ENCODE results near the gene NBEA. TPM values are rescaled to one million over a fixed set of nuclear protein-coding genes. Genes with fewer than 3 reads are reported as not detected.

NBEA gene
- total and polyA plus RNA-seq, 2 experiments from 2014 or later: 9.1 to 29.1 TPM

DNA sequence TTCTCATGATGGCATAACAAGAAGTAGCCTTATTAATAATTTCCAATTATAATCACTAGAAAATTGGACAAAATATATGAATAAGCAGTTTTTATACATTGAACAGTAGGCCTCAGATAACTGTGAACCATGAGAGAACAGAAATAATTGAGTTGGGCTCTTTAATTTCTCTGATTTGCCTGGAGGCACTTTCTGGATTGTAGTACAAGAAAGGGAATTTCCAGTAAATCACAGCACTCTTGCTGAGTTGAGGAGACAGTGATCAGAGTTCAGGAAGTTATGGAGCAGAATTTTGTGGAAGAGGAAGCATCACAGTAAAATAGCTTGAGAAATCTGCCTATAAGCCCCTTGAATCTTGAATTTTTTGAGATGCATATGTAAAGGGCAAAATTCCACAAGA lies 318.2 kb downstream of the NBEA start:
- Mint-ChIP-seq H3K4me3 (no peak overlapping the region), H3K27ac (no peak overlapping the region), H3K27me3 (ENCODE audit: insufficient read depth, low read depth, poor library complexity) (no peaks in the 10 kb centered on the region), H3K9me3 (peaks cover 33% of the 10 kb centered on the region), H3K36me3 (ENCODE audit: low read depth) (peaks cover 50% of the 10 kb centered on the region; the same call in 2 of the 3 replicates), H3K4me1 (no peaks in the 10 kb centered on the region)
- Histone ChIP-seq H3K4me2 (no peak overlapping the region), H3K9me2 (ENCODE audit: insufficient read depth) (no peaks in the 10 kb centered on the region), H3K4me3 (no peak overlapping the region), H3K79me2 (replicated peaks; ENCODE audit: insufficient read depth) (no peaks in the 10 kb centered on the region), H2AFZ (no peak overlapping the region), H3F3A (replicated peaks; ENCODE audit: low read depth) (no peaks in the 10 kb centered on the region), H3K27me3 (ENCODE audit: insufficient read depth) (no peaks in the 10 kb centered on the region), H4K20me1 (replicated peaks; ENCODE audit: insufficient read depth) (no peaks in the 10 kb centered on the region), H3K4me1 (ENCODE audit: insufficient read depth) (no peaks in the 10 kb centered on the region), H3K27ac (ENCODE audit: low read depth) (no peak overlapping the region), H3K36me3 (ENCODE audit: insufficient read depth) (no peaks in the 10 kb centered on the region)
- DNase-seq (ENCODE audit: low spot score) (no peak), ATAC-seq (no peak)
- TF ChIP-seq CREB1 (CRISPR knock-in tag; IDR thresholded peaks at IDR 0.05; ENCODE audit: low read depth) (no peak), EZH2phosphoT487 (IDR thresholded peaks at IDR 0.05; ENCODE audit: unreplicated experiment) (no peak), JUNB (IDR thresholded peaks at IDR 0.05; ENCODE audit: unreplicated experiment) (no peak), ZNF331 (CRISPR knock-in tag; IDR thresholded peaks at IDR 0.05; ENCODE audit: low read depth) (no peak), ZNF114 (CRISPR knock-in tag; IDR thresholded peaks at IDR 0.05) (no peak), NANOG (IDR thresholded peaks at IDR 0.05; ENCODE audit: borderline replicate concordance) (no peak), EZH2 (IDR thresholded peaks at IDR 0.05; ENCODE audit: low read depth, unreplicated experiment) (no peak), STAT1 (IDR thresholded peaks at IDR 0.05; ENCODE audit: unreplicated experiment) (no peak)
- TF ChIP-seq, protein P1, sequence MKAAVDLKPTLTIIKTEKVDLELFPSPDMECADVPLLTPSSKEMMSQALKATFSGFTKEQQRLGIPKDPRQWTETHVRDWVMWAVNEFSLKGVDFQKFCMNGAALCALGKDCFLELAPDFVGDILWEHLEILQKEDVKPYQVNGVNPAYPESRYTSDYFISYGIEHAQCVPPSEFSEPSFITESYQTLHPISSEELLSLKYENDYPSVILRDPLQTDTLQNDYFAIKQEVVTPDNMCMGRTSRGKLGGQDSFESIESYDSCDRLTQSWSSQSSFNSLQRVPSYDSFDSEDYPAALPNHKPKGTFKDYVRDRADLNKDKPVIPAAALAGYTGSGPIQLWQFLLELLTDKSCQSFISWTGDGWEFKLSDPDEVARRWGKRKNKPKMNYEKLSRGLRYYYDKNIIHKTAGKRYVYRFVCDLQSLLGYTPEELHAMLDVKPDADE (IDR thresholded peaks at IDR 0.05): no peak
- TF ChIP-seq, protein P2, sequence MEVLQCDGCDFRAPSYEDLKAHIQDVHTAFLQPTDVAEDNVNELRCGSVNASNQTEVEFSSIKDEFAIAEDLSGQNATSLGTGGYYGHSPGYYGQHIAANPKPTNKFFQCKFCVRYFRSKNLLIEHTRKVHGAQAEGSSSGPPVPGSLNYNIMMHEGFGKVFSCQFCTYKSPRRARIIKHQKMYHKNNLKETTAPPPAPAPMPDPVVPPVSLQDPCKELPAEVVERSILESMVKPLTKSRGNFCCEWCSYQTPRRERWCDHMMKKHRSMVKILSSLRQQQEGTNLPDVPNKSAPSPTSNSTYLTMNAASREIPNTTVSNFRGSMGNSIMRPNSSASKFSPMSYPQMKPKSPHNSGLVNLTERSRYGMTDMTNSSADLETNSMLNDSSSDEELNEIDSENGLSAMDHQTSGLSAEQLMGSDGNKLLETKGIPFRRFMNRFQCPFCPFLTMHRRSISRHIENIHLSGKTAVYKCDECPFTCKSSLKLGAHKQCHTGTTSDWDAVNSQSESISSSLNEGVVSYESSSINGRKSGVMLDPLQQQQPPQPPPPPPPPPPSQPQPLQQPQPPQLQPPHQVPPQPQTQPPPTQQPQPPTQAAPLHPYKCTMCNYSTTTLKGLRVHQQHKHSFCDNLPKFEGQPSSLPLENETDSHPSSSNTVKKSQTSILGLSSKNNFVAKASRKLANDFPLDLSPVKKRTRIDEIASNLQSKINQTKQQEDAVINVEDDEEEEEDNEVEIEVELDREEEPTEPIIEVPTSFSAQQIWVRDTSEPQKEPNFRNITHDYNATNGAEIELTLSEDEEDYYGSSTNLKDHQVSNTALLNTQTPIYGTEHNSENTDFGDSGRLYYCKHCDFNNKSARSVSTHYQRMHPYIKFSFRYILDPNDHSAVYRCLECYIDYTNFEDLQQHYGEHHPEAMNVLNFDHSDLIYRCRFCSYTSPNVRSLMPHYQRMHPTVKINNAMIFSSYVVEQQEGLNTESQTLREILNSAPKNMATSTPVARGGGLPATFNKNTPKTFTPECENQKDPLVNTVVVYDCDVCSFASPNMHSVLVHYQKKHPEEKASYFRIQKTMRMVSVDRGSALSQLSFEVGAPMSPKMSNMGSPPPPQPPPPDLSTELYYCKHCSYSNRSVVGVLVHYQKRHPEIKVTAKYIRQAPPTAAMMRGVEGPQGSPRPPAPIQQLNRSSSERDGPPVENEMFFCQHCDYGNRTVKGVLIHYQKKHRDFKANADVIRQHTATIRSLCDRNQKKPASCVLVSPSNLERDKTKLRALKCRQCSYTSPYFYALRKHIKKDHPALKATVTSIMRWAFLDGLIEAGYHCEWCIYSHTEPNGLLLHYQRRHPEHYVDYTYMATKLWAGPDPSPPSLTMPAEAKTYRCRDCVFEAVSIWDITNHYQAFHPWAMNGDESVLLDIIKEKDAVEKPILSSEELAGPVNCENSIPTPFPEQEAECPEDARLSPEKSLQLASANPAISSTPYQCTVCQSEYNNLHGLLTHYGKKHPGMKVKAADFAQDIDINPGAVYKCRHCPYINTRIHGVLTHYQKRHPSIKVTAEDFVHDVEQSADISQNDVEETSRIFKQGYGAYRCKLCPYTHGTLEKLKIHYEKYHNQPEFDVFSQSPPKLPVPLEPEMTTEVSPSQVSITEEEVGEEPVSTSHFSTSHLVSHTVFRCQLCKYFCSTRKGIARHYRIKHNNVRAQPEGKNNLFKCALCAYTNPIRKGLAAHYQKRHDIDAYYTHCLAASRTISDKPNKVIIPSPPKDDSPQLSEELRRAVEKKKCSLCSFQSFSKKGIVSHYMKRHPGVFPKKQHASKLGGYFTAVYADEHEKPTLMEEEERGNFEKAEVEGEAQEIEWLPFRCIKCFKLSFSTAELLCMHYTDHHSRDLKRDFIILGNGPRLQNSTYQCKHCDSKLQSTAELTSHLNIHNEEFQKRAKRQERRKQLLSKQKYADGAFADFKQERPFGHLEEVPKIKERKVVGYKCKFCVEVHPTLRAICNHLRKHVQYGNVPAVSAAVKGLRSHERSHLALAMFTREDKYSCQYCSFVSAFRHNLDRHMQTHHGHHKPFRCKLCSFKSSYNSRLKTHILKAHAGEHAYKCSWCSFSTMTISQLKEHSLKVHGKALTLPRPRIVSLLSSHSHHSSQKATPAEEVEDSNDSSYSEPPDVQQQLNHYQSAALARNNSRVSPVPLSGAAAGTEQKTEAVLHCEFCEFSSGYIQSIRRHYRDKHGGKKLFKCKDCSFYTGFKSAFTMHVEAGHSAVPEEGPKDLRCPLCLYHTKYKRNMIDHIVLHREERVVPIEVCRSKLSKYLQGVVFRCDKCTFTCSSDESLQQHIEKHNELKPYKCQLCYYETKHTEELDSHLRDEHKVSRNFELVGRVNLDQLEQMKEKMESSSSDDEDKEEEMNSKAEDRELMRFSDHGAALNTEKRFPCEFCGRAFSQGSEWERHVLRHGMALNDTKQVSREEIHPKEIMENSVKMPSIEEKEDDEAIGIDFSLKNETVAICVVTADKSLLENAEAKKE (CRISPR knock-in tag; IDR thresholded peaks at IDR 0.05): no peak
- TF ChIP-seq, protein P3, sequence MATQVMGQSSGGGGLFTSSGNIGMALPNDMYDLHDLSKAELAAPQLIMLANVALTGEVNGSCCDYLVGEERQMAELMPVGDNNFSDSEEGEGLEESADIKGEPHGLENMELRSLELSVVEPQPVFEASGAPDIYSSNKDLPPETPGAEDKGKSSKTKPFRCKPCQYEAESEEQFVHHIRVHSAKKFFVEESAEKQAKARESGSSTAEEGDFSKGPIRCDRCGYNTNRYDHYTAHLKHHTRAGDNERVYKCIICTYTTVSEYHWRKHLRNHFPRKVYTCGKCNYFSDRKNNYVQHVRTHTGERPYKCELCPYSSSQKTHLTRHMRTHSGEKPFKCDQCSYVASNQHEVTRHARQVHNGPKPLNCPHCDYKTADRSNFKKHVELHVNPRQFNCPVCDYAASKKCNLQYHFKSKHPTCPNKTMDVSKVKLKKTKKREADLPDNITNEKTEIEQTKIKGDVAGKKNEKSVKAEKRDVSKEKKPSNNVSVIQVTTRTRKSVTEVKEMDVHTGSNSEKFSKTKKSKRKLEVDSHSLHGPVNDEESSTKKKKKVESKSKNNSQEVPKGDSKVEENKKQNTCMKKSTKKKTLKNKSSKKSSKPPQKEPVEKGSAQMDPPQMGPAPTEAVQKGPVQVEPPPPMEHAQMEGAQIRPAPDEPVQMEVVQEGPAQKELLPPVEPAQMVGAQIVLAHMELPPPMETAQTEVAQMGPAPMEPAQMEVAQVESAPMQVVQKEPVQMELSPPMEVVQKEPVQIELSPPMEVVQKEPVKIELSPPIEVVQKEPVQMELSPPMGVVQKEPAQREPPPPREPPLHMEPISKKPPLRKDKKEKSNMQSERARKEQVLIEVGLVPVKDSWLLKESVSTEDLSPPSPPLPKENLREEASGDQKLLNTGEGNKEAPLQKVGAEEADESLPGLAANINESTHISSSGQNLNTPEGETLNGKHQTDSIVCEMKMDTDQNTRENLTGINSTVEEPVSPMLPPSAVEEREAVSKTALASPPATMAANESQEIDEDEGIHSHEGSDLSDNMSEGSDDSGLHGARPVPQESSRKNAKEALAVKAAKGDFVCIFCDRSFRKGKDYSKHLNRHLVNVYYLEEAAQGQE (IDR thresholded peaks at IDR 0.05; ENCODE audit: unreplicated experiment): no peak
- TF ChIP-seq, protein P4, sequence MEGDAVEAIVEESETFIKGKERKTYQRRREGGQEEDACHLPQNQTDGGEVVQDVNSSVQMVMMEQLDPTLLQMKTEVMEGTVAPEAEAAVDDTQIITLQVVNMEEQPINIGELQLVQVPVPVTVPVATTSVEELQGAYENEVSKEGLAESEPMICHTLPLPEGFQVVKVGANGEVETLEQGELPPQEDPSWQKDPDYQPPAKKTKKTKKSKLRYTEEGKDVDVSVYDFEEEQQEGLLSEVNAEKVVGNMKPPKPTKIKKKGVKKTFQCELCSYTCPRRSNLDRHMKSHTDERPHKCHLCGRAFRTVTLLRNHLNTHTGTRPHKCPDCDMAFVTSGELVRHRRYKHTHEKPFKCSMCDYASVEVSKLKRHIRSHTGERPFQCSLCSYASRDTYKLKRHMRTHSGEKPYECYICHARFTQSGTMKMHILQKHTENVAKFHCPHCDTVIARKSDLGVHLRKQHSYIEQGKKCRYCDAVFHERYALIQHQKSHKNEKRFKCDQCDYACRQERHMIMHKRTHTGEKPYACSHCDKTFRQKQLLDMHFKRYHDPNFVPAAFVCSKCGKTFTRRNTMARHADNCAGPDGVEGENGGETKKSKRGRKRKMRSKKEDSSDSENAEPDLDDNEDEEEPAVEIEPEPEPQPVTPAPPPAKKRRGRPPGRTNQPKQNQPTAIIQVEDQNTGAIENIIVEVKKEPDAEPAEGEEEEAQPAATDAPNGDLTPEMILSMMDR (conservative IDR thresholded peaks at IDR 0.05; ENCODE audit: low read depth in 2 of 2): no peak

All from GM23338 (cell line).